Stomach (tissue), 19 donors: ENCODE results near the gene TOR4A. TPM values are rescaled to one million over a fixed set of nuclear protein-coding genes. Genes with fewer than 3 reads are reported as not detected.

ENCODE experiments used
- DNase-seq, 2 donors: peaks; one replicate each; pipeline versions ENCODE4 v3.0.0 to v3.0.0-alpha.2; 2013 to 2019
- H3K27ac ChIP-seq, 5 donors: fragments of 200-600 bp in 4 of 5; sonication (generic) in 4 of 5; one replicate each; pipeline ENCODE4 v1.5.1; 2013 to 2019; ENCODE audit warnings: mild to moderate bottlenecking in 1 of 5, moderate library complexity in 1 of 5
- H3K27me3 ChIP-seq, 3 donors: fragments of 200-600 bp; sonication (generic); one replicate each; pipeline ENCODE4 v1.5.1; 2017 to 2019; ENCODE audit warnings: mixed run types in 1 of 3
- H3K36me3 ChIP-seq, 4 donors: fragments of 200-600 bp; sonication (generic); 1 replicate in 3 of 4; 2 replicates in 1 of 4; pipeline ENCODE4 v1.5.1; 2016 to 2019
- H3K4me1 ChIP-seq, 4 donors: fragments of 200-600 bp; sonication (generic); one replicate each; pipeline ENCODE4 v1.5.1; 2016 to 2019
- H3K4me3 ChIP-seq, 4 donors: fragments of 200-600 bp; sonication (generic) in 3 of 4; one replicate each; pipeline ENCODE4 v1.5.1; 2016 to 2019; ENCODE audit warnings: mild to moderate bottlenecking in 1 of 4
- H3K9me3 ChIP-seq, 4 donors: fragments of 200-600 bp; sonication (generic); one replicate each; pipeline ENCODE4 v1.5.1; 2016 to 2019
- CTCF ChIP-seq, 7 experiments: fragments of 450-650 bp in 4 of 7; fragments of 200-600 bp in 3 of 7; sonication (generic) in 3 of 7; IDR thresholded peaks; one replicate each; pipeline ENCODE4 v1.5.1; 2016 to 2019; ENCODE audit warnings: antibody characterized with exemption in 7 of 7, control low read depth in 2 of 7, mild to moderate bottlenecking in 1 of 7
- EP300 ChIP-seq: sonication (generic); formaldehyde crosslinking; IDR thresholded peaks from one replicate; pipeline ENCODE4 v1.6.1; 2017; ENCODE audit warnings: antibody characterized with exemption
- POLR2A ChIP-seq, 4 donors: fragments of 450-650 bp; IDR thresholded peaks; one replicate each; pipeline ENCODE4 v1.6.1; 2016; ENCODE audit warnings: antibody characterized with exemption in 4 of 4, control low read depth in 2 of 4, mild to moderate bottlenecking in 1 of 4, moderate library complexity in 1 of 4
- POLR2AphosphoS5 ChIP-seq, 3 donors: sonication (generic); formaldehyde crosslinking; IDR thresholded peaks; one replicate each; pipeline ENCODE4 v1.6.1; 2016; ENCODE audit warnings: antibody characterized with exemption in 3 of 3
- WGBS, 5 donors: extraction: QIAGEN DNeasy Blood & Tissue Kit in 3 of 5; methylation state at CpG; one replicate each; pipeline versions ENCODE4 v1.1.5 to v1.1.7; 2013 to 2018; 5-methylcytosine and 5-hydroxymethylcytosine counted together
- intact Hi-C: fragments of 100-400 bp; cut with DNase I; formaldehyde crosslinking; loops from one replicate; pipeline ENCODE4 v1.15.1; 2023; ENCODE audit warnings: low total_unique reads
- long read RNA-seq, 10 donors: transcript quantifications; one replicate each; lab custom pipeline, GENCODE V29; 2026
- polyA plus RNA-seq, 3 donors: library from polyadenylated mRNA; stranded (reverse); fragments of 200-250 nt; gene quantifications; one replicate each; pipeline ENCODE4 v1.2.3, GENCODE V29; 2013
- total RNA-seq, 5 donors: library from RNA; depleted of rRNA; stranded (reverse); fragments of >200 nt; gene quantifications; one replicate each; pipeline versions ENCODE4 v1.1.0 to v1.2.3, GENCODE V29; 2014 to 2016
- donor health status: healthy with polysubstance abuse.
- donor health status: Bipolar disorder and iron deficiency.
- donor health status: healthy.

Gene TOR4A
- total RNA-seq (100 to 1,000 TPM in 1 of 5 donors, 10 to 100 TPM in 3, 1 to 10 TPM in 1; 9.9 to 180 (median 29.9) TPM), polyA plus RNA-seq (1 to 10 TPM; 5.9 to 8.9 (median 6.0) TPM)
- long read RNA-seq, donor 1, full-length matches to known transcripts = 3 of 3 reads
- long read RNA-seq, donor 1, partial matches to known transcripts = 0 of 3 reads
- long read RNA-seq, donor 1, other reads (novel, unspliced or antisense) = 0 of 3 reads
- long read RNA-seq, donor 2, full-length matches to known transcripts = 2 of 2 reads
- long read RNA-seq, donor 2, partial matches to known transcripts = 0 of 2 reads
- long read RNA-seq, donor 2, other reads (novel, unspliced or antisense) = 0 of 2 reads
- long read RNA-seq, donor 3, full-length matches to known transcripts = 4 of 4 reads
- long read RNA-seq, donor 3, partial matches to known transcripts = 0 of 4 reads
- long read RNA-seq, donor 3, other reads (novel, unspliced or antisense) = 0 of 4 reads
- long read RNA-seq, donor 4 = 0 reads
- long read RNA-seq, donor 5, full-length matches to known transcripts = 4 of 13 reads
- long read RNA-seq, donor 5, partial matches to known transcripts = 9 of 13 reads
- long read RNA-seq, donor 5, other reads (novel, unspliced or antisense) = 0 of 13 reads
- long read RNA-seq, donor 6, full-length matches to known transcripts = 4 of 4 reads
- long read RNA-seq, donor 6, partial matches to known transcripts = 0 of 4 reads
- long read RNA-seq, donor 6, other reads (novel, unspliced or antisense) = 0 of 4 reads
- long read RNA-seq, donor 7, full-length matches to known transcripts = 2 of 2 reads
- long read RNA-seq, donor 7, partial matches to known transcripts = 0 of 2 reads
- long read RNA-seq, donor 7, other reads (novel, unspliced or antisense) = 0 of 2 reads
- long read RNA-seq, donor 8, full-length matches to known transcripts = 5 of 5 reads
- long read RNA-seq, donor 8, partial matches to known transcripts = 0 of 5 reads
- long read RNA-seq, donor 8, other reads (novel, unspliced or antisense) = 0 of 5 reads
- long read RNA-seq, donor 9 = 0 reads
- long read RNA-seq, donor 10 = 0 reads

- Histone ChIP-seq H3K4me1 (peaks cover 67 to 98% (median 86%) of the 10 kb centered on the region in 4 donors), H3K27ac (peak within 1 kb of the TSS; percentile 88 to 95 (median 95)), H3K27me3 (peaks cover 0 to 58% (median 0%) of the 10 kb centered on the region in 3 donors), H3K36me3 (peaks cover 19 to 50% (median 43%) of the 10 kb centered on the region in 4 donors), H3K4me3 (peak within 1 kb of the TSS; percentile 47 to 66 (median 56)), H3K9me3 (no peaks in the 10 kb centered on the region)
- WGBS, 5 donors = 3 to 17% (median 5%) methylated on average over 10 to 25 of the region's 25 CpGs
- peak; percentile 92 to 95 for DNase-seq
- intact Hi-C loops = no loop called here
- peak in 1 of 4 donors; percentile 11 for TF ChIP-seq POLR2A (IDR thresholded peaks at IDR 0.05)
- no peak for TF ChIP-seq EP300
- TF ChIP-seq CTCF (IDR thresholded peaks at IDR 0.05) = peak in 2 of 7 experiments; percentile 13 to 48
- peak in 2 of 3 donors; percentile 82 to 85 for TF ChIP-seq POLR2AphosphoS5 (IDR thresholded peaks at IDR 0.05)
Measured at GRCh38 chr9:137277329-137278041, at the start of gene TOR4A. TOR4A (plus strand) TSS chr9:137277726; CDS start chr9:137278690, 964 bp downstream.

- intact Hi-C loops = loop anchor here (5.0 kb wide), 1 partner anchor 111 kb away; no protein-coding TSS in a partner anchor
- Histone ChIP-seq H3K36me3 (no peaks in the 10 kb centered on the region), H3K27me3 (peaks cover 8 to 61% (median 46%) of the 10 kb centered on the region in 3 donors), H3K9me3 (no peaks in the 10 kb centered on the region), H3K27ac (peak overlapping the region in 2 of 5 donors; percentile 81 to 89), H3K4me3 (peak overlapping the region in 1 of 4 donors; percentile 22), H3K4me1 (peaks cover 24 to 63% (median 54%) of the 10 kb centered on the region in 4 donors)
- DNase-seq = peak in 1 of 2 donors; percentile 32
- no peak for TF ChIP-seq POLR2A (IDR thresholded peaks at IDR 0.05)
- no peak for TF ChIP-seq CTCF (IDR thresholded peaks at IDR 0.05)
- TF ChIP-seq EP300 = no peak
- TF ChIP-seq POLR2AphosphoS5 (IDR thresholded peaks at IDR 0.05) = no peak
- WGBS, 5 donors = 15 to 32% (median 17%) methylated on average over 6 to 18 of the region's 18 CpGs
Measured at GRCh38 chr9:137227853-137228505, 49.5 kb upstream of the TOR4A start.

GRCh38 chr9:137228506-137228967, 49.0 kb upstream of the TOR4A start:
- DNase-seq = no peak
- 33 to 41% (median 39%) methylated on average over 3 to 29 of the region's 29 CpGs for WGBS, 5 donors
- TF ChIP-seq POLR2AphosphoS5 (IDR thresholded peaks at IDR 0.05) (no peak), CTCF (IDR thresholded peaks at IDR 0.05) (no peak), EP300 (no peak)
- H3K4me1 ChIP-seq = peaks cover 22 to 64% (median 52%) of the 10 kb centered on the region in 4 donors
- H3K36me3 ChIP-seq = no peaks in the 10 kb centered on the region
- peak overlapping the region in 1 of 4 donors; percentile 22 for H3K4me3 ChIP-seq
- no peak overlapping the region for H3K27ac ChIP-seq
- H3K27me3 ChIP-seq = peaks cover 11 to 67% (median 51%) of the 10 kb centered on the region in 3 donors
- intact Hi-C loops = loop anchor here (5.0 kb wide), 1 partner anchor 111 kb away; no protein-coding TSS in a partner anchor
- no peaks in the 10 kb centered on the region for H3K9me3 ChIP-seq
